Brain microvascular endothelial cell (primary cell): Measurements from ENCODE around the gene TCP11L2.
"Not testable (repeated sequence)": the region's sequence is repeated elsewhere in the genome, so short reads cannot be mapped to it uniquely, and the experiment has no call there.

Experiments used
- DNase-seq: peaks from one replicate; pipeline ENCODE4 v3.0.0-alpha.2; 2020
- H3K27ac ChIP-seq: fragments of 250-450 bp; sonication (Bioruptor Pico); 2 replicates; pipeline ENCODE4 v1.5.1; 2020; ENCODE audit warnings: mild to moderate bottlenecking, moderate library complexity
- H3K27me3 ChIP-seq: fragments of 250-450 bp; sonication (Bioruptor Pico); replicated peaks from 2 replicates; pipeline ENCODE4 v1.5.1; 2020; ENCODE audit warnings: mild to moderate bottlenecking
- H3K36me3 ChIP-seq: fragments of 250-450 bp; sonication (Bioruptor Pico); replicated peaks from 2 replicates; pipeline ENCODE4 v1.5.1; 2020; ENCODE audit warnings: mild to moderate bottlenecking
- H3K4me3 ChIP-seq: 2 replicates; pipeline ENCODE4 v1.5.1; 2011; ENCODE audit warnings: low read depth, mild to moderate bottlenecking, control low read depth, low read length, moderate library complexity
- in situ Hi-C: cut with HindIII; loops from 2 replicates; pipeline ENCODE4 v1.10.0; 2017; ENCODE audit warnings: low sequenced_read_pairs, low pct_ligation_motif_present
- TF ChIP-seq, protein P1 (sequence below): IDR thresholded peaks from 2 replicates; pipeline ENCODE4 v1.5.1; 2011; ENCODE audit warnings: low read depth, mild to moderate bottlenecking, moderate library complexity, low read length, control low read depth, inconsistent platforms; ENCODE audit errors: missing control alignments

The TCP11L2 gene

DNA sequence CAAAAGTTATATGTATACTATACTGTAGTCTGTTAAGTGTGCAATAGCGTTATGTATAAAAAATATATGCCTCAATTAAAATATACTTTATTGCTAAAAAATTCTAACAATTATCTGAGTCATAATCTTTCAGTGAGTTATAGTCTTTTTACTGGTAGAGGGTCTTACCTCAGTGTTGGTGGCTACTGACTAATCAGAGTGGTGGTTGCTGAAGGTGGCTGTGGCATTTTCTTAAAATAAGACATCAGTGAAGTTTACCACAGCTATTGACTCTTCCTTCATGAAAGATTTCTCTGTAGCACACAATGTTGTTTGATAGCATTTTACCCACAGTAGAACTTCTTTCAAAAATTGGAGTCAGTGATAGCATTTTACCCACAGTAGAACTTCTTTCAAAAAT lies 78.4 kb downstream of the TCP11L2 start:
- no peaks in the 10 kb centered on the region for H3K27me3 ChIP-seq
- peaks cover 48% of the 10 kb centered on the region for H3K36me3 ChIP-seq
- TF ChIP-seq, protein P1, sequence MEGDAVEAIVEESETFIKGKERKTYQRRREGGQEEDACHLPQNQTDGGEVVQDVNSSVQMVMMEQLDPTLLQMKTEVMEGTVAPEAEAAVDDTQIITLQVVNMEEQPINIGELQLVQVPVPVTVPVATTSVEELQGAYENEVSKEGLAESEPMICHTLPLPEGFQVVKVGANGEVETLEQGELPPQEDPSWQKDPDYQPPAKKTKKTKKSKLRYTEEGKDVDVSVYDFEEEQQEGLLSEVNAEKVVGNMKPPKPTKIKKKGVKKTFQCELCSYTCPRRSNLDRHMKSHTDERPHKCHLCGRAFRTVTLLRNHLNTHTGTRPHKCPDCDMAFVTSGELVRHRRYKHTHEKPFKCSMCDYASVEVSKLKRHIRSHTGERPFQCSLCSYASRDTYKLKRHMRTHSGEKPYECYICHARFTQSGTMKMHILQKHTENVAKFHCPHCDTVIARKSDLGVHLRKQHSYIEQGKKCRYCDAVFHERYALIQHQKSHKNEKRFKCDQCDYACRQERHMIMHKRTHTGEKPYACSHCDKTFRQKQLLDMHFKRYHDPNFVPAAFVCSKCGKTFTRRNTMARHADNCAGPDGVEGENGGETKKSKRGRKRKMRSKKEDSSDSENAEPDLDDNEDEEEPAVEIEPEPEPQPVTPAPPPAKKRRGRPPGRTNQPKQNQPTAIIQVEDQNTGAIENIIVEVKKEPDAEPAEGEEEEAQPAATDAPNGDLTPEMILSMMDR: no peak
- H3K4me3 ChIP-seq: no peak overlapping the region
- DNase-seq: no peak
- H3K27ac ChIP-seq: no peak overlapping the region
- in situ Hi-C loops: loop anchor here (25.0 kb wide), 1 partner anchor 531 kb away; no protein-coding TSS in a partner anchor

DNA sequence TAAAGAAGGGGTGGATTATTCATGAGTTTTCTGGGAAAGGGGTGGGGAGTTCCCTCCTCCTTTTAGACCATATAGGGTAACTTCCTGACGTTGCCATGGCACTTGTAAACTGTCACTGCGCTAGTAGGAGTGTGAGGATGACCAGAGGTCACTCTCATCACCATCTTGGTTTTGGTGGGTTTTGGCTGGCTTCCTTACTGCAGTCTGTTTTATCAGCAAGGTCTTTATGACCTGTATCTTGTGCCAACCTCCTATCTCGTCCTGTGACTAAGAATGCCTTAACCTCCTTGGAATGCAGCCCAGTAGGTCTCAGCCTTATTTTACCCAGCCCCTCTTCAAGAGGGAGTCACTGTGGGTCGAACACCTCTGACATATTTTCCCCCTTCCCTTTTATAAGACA lies 79.3 kb downstream of the TCP11L2 start:
- in situ Hi-C loops: loop anchor here (25.0 kb wide), 1 partner anchor 530 kb away; no protein-coding TSS in a partner anchor

DNA sequence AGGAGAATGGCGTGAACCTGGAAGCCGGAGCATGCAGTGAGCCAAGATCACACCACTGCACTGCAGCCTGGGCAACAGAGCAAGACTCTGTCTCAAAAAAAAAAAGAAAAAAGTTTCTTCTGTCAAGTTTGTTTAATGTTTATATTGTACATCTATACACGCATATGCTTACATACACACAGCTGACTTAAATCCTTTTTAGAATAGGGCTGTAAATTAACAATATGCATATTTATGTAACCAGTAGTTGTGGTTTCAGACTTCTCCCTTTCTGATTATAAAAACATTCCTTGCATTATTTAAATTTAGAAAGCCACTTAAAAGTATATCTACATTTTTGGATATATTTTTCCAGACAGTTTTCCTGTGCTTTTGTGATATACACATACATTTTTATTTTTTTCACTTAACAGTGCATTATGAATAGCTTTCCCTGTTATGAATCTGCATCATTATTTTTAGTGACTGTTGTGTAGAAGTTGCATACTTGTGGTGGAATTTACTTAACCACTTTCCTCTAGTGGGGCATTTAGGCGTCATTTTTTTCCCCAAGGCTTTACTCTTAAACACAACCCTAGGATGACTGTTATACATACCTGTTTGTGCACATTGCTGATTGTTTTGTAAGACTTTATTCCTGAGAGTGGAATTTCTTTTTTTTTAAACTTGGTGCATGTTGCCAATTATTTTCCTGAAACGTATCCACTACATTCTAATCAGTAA lies 84.4 kb downstream of the TCP11L2 start:
- Histone ChIP-seq H3K27me3 (no peaks in the 10 kb centered on the region), H3K4me3 (no peak overlapping the region), H3K27ac (no peak overlapping the region), H3K36me3 (peaks cover 19% of the 10 kb centered on the region)
- DNase-seq: no peak
- TF ChIP-seq, protein P1: no peak
- in situ Hi-C loops: loop anchor here (25.0 kb wide), 1 partner anchor 525 kb away; no protein-coding TSS in a partner anchor

More for the DNA sequence above, 79.3 kb downstream of the TCP11L2 start:
- H3K4me3 ChIP-seq, DNase-seq, H3K27ac ChIP-seq, H3K27me3 ChIP-seq: not testable (repeated sequence)
- peaks cover 46% of the 10 kb centered on the region for H3K36me3 ChIP-seq

DNA sequence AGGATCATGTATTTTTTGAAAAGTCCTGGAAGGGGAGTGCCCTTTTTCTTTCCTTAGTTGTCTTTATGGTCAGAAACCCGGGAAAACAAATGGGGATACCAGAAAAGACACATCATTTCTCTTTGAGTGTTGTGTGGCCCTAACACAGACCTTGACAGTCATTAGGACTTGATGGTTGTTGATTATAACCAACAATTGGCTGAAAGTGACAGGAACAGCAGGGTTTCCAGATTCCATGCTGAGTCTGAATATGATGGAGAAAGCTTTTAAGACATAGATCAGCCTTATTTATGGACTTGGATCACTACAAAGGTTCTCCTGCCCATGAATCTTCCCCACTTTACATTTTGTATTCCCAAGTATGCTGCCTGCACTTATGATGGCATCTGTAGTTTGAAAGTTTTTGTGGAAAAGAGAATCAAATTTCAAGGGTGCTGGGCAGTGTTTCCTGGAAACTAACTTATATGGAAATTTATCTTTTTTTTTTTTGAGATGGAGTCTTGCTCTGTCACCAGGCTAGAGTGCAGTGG lies 85.4 kb downstream of the TCP11L2 start:
- in situ Hi-C loops: loop anchor here (25.0 kb wide), 1 partner anchor 524 kb away; no protein-coding TSS in a partner anchor
- TF ChIP-seq, protein P1: no peak
- no peak overlapping the region for H3K4me3 ChIP-seq
- H3K27ac ChIP-seq: no peak overlapping the region
- peaks cover 14% of the 10 kb centered on the region for H3K36me3 ChIP-seq
- no peak for DNase-seq
- H3K27me3 ChIP-seq: no peaks in the 10 kb centered on the region

DNA sequence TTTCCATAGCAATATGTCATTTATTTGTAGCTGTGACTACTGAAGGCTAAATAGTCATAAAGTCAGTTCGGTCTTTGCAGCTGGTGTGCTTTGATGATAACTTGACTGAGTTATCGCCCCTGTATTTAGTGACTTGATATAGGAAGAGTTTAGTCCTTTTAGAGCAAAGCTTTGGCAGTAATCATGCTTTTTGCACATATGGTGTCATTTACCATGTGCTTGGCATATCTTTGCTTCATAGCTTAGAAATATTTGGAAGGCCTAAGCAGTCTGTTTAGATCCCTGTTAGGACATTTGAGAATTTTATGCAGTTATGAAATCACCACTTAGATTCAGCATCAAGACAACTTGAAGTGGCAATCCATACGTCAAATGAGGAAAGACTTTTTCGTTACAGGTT lies 86.6 kb downstream of the TCP11L2 start:
- Histone ChIP-seq H3K27ac (no peak overlapping the region), H3K36me3 (peaks cover 14% of the 10 kb centered on the region), H3K27me3 (no peaks in the 10 kb centered on the region), H3K4me3 (no peak overlapping the region)
- DNase-seq: no peak
- TF ChIP-seq, protein P1: no peak
- in situ Hi-C loops: loop anchor here (25.0 kb wide), 1 partner anchor 523 kb away; no protein-coding TSS in a partner anchor

DNA sequence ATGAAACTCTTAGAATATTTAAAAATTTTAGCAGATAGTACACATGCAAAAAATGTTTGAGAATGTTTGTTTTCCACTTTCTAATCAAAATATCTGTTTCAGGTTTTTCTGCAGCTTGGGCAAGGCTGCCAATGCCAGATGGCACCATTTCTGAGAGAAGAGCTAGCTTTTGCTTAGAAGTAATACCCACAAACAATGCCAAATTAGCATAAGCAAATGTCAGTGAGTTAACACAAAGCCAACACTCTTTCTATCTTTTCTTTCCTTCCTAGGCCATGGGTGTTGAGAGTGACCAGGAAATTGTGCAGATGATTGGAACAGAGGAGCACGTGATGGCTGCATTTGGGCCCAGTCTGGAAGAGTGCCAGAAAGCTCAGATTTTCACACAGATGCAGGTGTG lies 90.2 kb downstream of the TCP11L2 start:
- TF ChIP-seq, protein P1: no peak
- in situ Hi-C loops: loop anchor here (25.0 kb wide), 1 partner anchor 520 kb away; no protein-coding TSS in a partner anchor
- H3K27ac ChIP-seq: no peak overlapping the region

More for the DNA sequence above, 90.2 kb downstream of the TCP11L2 start:
- H3K27me3 ChIP-seq: no peaks in the 10 kb centered on the region
- no peak overlapping the region for H3K4me3 ChIP-seq
- DNase-seq: no peak
- peaks cover 21% of the 10 kb centered on the region for H3K36me3 ChIP-seq
